ENCODE data around the gene CBFA2T3.

CBFA2T3 gene

GRCh38 chr16:88936556-88937205 lies 40.3 kb downstream of the CBFA2T3 start:
- DNase-seq: no peak

DNA sequence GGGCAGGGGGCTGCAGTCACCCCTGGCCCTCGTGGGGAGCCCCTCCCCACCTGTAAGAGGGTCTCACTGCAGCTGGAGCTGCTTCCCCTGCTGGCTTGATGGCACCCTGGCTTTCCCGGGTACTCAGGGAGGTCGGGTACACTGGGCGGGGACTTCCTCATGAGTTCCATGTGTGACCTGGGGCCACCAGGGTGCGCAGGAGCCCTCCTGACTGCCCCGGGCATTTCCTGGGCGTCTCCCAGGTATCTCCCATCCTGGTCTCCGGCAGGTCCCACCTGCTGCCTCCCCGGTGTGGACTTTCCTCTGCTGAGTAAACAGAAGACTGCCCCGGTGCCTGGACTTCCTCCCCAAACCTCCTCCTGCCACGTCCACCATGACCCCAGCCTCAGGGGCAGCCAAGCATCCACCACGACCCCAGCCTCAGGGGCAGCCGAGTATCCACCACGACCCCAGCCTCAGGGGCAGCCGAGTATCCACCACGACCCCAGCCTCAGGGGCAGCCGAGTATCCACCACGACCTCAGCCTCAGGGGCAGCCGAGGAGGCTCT lies 40.9 kb downstream of the CBFA2T3 start:
- no peak for DNase-seq

GRCh38 chr16:88934066-88934667 lies 42.8 kb downstream of the CBFA2T3 start:
- DNase-seq: no peak

GRCh38 chr16:88932929-88933328 lies 44.1 kb downstream of the CBFA2T3 start:
- no peak for DNase-seq

DNA sequence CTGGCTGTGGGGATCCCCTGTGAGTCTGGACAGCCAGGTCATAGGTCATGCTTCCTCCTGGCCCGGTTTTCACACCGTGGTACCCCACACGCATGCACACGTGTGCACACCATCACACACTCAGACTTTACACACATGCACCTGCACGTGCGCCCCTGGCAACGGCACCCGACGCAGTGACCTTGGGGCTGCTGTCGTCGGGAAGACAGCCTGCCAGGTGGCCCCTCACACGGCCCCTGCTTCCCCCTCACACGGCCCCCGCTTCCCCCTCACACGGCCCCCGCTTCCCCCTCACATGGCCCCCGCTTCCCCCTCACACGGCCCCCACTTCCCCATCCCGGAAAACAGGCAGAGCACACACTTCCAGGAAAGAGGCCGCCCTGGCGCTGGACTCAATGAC lies 45.1 kb downstream of the CBFA2T3 start:
- DNase-seq: no peak

- DNase-seq: no peak
These were observed 45.6 kb downstream of the CBFA2T3 start for GRCh38 chr16:88931373-88931900.

DNA sequence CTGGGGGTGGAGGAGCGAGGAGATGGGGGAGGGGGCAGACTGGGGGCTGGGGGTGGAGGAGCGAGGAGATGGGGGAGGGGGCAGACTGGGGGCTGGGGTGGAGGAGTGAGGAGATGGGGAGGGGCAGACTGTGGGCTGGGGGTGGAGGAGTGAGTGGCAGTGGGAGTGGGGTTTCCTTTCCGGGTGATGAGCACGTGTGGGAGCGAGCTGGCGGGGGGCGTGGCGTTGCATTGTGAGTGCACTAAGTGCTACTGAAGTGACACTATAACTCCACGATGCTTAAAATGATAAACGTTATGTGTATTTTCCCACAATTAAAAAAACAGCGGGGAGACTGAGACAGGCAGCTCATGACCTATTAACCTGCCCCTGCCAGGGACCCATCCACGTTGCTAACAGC lies 46.3 kb downstream of the CBFA2T3 start:
- DNase-seq: no peak

DNA sequence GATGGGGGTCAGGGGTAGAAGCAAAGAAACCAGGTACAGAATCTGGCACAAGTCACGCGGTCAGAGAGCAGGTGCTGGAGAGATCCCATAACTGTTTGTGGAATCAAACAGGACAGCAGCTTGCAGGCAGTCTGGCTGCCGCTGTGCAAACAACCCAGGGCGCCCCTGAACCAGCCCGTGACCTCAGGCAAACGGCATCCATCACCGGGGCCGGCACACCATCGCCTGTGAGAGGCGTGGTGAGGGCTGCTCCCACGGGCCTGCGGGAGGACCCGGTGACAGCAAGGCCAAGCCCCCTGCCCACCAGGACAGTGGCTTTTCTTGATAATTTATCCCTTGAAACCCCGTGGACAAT lies 47.9 kb downstream of the CBFA2T3 start:
- DNase-seq: no peak

- DNase-seq: no peak
These were observed 48.5 kb downstream of the CBFA2T3 start for GRCh38 chr16:88928405-88929090.

DNA sequence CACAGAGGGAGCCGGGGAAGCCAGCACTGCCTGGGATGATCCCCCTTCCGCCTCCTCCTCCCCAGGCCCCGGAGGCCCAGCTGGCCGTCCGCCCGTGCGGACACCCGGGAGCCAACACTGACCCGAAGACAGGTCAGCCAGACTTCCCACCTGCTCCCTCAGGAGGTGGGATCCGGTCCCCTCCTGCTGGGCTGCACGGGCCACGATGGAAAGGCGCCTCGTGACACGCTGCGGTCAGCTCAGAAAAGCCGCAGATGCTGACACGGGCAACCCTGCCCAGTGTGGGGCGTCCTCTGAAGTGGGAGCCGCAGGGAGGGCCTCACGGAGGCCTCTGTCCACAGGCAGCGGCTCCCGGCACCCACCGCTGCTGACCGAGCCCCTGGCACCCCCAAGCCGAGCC lies 49.3 kb downstream of the CBFA2T3 start:
- DNase-seq: no peak

GRCh38 chr16:88927010-88927409 lies 50.0 kb downstream of the CBFA2T3 start:
- DNase-seq: no peak

DNA sequence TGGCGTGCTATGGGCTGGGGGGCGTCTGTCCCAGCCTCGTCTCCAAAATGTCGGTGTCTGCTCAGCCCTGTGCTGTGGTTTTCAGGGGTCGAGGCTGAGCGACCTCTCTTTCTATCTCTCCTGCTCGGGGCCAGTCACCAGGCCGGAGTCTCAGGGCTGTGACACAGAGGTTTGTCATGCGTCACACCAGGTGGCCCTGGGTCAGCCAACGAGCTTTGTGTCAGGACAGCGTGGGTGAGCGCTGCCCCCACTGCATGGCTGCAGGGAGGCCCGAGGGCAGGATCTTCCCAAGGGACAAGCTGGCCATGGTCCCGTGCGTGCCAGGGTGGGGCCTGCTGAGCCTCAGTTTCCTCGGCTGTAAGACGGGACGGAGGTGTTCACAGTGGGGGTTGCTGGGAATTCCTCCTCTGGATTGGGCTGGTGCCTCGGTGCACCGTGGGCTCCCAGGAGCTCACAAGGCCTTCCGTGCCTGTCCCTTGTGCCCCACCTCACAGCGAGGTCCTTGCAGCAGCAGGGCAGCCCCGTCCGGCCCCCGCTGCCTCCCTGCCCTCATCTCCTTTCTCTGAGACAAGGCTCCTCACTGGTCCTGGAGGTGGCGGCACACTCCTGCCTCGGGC lies 50.5 kb downstream of the CBFA2T3 start:
- no peak for DNase-seq

DNA sequence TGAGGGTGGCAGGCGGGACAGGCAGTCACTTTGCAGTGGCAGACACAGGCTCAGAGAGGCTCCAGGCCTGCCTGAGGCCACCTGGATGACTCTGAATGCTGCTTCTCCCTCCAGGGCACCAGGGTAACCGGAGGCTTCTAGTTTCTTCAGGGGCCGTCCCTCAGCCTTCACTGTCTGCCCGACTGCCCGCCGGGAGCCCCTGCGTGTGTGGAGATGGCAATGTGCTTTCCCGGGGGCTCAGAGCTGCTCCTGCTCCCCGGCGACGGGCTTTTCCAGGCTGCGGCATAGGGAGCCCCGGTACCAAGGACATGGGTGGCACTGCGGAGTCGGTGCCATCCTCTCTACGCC lies 51.5 kb downstream of the CBFA2T3 start:
- no peak for DNase-seq

DNA sequence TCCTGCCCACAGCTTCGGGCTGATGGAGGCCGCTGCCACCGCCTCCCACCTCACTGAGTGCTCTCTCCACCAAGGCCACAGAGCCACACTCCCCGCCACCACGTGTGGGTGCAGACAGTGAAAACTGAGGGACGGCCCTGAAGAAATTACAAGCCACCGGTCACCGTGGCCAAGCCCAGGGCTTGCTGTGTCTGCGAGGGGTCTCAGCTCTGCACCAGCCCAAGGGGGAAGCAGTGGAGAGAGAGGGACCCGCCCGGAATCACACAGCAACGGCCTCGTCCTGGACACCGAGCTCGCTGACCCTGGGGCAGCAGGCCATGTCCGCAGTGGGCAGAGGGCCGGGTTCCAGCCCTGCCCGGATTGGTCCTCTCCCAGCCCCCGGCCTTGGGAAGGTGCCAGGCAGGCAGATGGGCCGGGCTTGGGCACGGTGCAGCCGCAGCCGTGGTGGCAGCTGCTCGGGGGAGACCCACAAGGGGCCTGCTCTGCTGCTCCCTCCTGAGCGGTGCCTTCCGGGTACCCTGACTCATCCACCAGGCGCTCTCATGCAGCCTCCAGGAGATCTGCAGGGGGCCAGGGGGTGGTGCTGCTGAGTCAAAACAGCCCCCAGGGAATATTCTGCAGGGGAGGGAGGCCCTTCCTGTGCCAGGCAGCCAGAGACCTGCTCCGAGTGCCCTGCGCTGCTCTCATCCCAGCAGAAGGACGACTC lies 52.0 kb downstream of the CBFA2T3 start:
- DNase-seq: peak; percentile 92

GRCh38 chr16:88923926-88924833 lies 52.8 kb downstream of the CBFA2T3 start:
- DNase-seq: peak; percentile 14

- DNase-seq: no peak
These were observed 53.6 kb downstream of the CBFA2T3 start for GRCh38 chr16:88923450-88923849.

GRCh38 chr16:88922826-88923410 lies 54.1 kb downstream of the CBFA2T3 start:
- no peak for DNase-seq

- DNase-seq: peak; percentile 34
These were observed 54.7 kb downstream of the CBFA2T3 start for GRCh38 chr16:88922114-88922825.

DNA sequence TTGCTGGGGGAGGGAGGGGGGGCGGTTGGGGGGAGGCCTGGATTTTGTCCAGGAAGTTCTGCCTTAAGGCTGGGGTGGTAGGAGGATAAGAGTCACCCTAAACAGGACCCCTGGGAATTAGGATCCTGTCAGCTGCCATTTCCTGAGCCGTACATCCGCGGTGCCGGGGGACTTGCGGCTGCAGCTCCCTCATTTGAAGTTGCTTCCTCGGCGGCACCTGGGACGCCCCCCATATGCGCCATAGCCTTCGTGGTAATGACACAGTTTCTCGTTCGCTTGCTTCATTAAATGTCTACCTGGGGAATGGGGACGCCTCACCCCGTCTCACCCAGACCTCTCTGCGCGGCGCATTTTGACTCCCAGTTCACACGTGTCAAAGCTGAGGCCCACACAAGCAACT lies 55.4 kb downstream of the CBFA2T3 start:
- no peak for DNase-seq

Data from fibroblast of skin of right quadriceps (primary cell).